A549 (cell line): Measurements from ENCODE around the gene ZNF723. TPM values are rescaled to one million over a fixed set of nuclear protein-coding genes. Genes with fewer than 3 reads are reported as not detected.
"Not testable (repeated sequence)": the region's sequence is repeated elsewhere in the genome, so short reads cannot be mapped to it uniquely, and the experiment has no call there.

ENCODE experiments used
- ATAC-seq, 2 experiments: fragments of 200-7000 bp in 1 of 2; fragments of >200 bp in 1 of 2; cut with Nextera tagmentation in 1 of 2; cut with Tn5 transposase in 1 of 2; 3 replicates each; pipeline versions ENCODE4 v1.8.0 to v1.9.1; 2018 to 2020; ENCODE audit warnings: mild to moderate bottlenecking in 1 of 2, moderate library complexity in 1 of 2
- CTCF ChIA-PET: fragments of 300-600 bp; sonication (Branson Sonifier 250); formaldehyde crosslinking; extraction: SDS; loops from one replicate; lab custom pipeline; 2021; ENCODE audit warnings: antibody characterized with exemption, inconsistent platforms; lab: Yijun Ruan, JAX
- POLR2A ChIA-PET: fragments of 350-600 bp; formaldehyde crosslinking; extraction: SDS; loops from one replicate; lab custom pipeline; 2021; ENCODE audit warnings: antibody characterized with exemption, inconsistent platforms; lab: Yijun Ruan, JAX
- DNase-seq, 2 experiments: peaks; one replicate each; pipeline versions ENCODE4 v3.0.0 to v3.0.0-alpha.2; 2011 to 2016; ENCODE audit warnings: low read depth in 1 of 2, low spot score in 1 of 2
- FAIRE-seq: peaks from 2 replicates; lab custom pipeline; 2011; peaks lifted over from hg19 to GRCh38; lab: Jason Lieb, UNC
- H3K27ac ChIP-seq, 2 experiments: fragments of >200 bp; sonication (Bioruptor Twin); formaldehyde crosslinking; 3 replicates each; pipeline ENCODE4 v1.5.1; 2016 to 2017
- H3K4me1 ChIP-seq: fragments of >200 bp; sonication (Bioruptor Twin); formaldehyde crosslinking; 3 replicates; pipeline ENCODE4 v1.6.1; 2016
- H3K4me2 ChIP-seq: fragments of >200 bp; sonication (Bioruptor Twin); formaldehyde crosslinking; 3 replicates; pipeline ENCODE4 v1.6.1; 2016
- H3K4me3 ChIP-seq: fragments of >200 bp; sonication (Bioruptor Twin); formaldehyde crosslinking; 3 replicates; pipeline ENCODE4 v1.5.1; 2016
- H3K9me3 ChIP-seq: fragments of >200 bp; sonication (Bioruptor Twin); formaldehyde crosslinking; 3 replicates; pipeline ENCODE4 v1.6.1; 2016
- CBX2 ChIP-seq: fragments of 200-600 bp; sonication (generic); IDR thresholded peaks from 2 replicates; pipeline ENCODE4 v1.6.1; 2016; ENCODE audit warnings: low read depth, mild to moderate bottlenecking, borderline replicate concordance
- CBX8 ChIP-seq: fragments of 200-600 bp; sonication (generic); IDR thresholded peaks from 2 replicates; pipeline ENCODE4 v1.6.1; 2016
- CEBPB ChIP-seq, 2 experiments: fragments of >200 bp in 1 of 2; sonication (Bioruptor Twin) in 1 of 2; formaldehyde crosslinking in 1 of 2; IDR thresholded peaks; 2 replicates each; pipeline ENCODE4 v1.6.1; 2012 to 2016
- CHD2 ChIP-seq: fragments of 150-350 bp; IDR thresholded peaks from 2 replicates; pipeline ENCODE4 v1.6.1; 2014; ENCODE audit warnings: low read length; ENCODE audit not compliant: partially characterized antibody
- EHF ChIP-seq: fragments of 250-450 bp; sonication (Bioruptor Pico); IDR thresholded peaks from 2 replicates; pipeline ENCODE4 v1.5.0; 2020; ENCODE audit warnings: mild to moderate bottlenecking
- EHMT2 ChIP-seq: fragments of 200-600 bp; sonication (generic); IDR thresholded peaks from 2 replicates; pipeline ENCODE4 v1.6.1; 2016; ENCODE audit warnings: antibody characterized with exemption, low read depth, mild to moderate bottlenecking, moderate library complexity
- ESRRA ChIP-seq: fragments of 150-350 bp; IDR thresholded peaks from 2 replicates; pipeline ENCODE4 v1.6.1; 2014; ENCODE audit warnings: mild to moderate bottlenecking, low read length, borderline replicate concordance
- FOSB ChIP-seq: fragments of 250-450 bp; sonication (Bioruptor Pico); IDR thresholded peaks from 2 replicates; pipeline ENCODE4 v1.5.0; 2020; ENCODE audit warnings: mild to moderate bottlenecking, moderate library complexity
- HDAC2 ChIP-seq: fragments of 200-600 bp; sonication (generic); IDR thresholded peaks from 2 replicates; pipeline ENCODE4 v1.6.1; 2016
- HEYL ChIP-seq: fragments of 250-450 bp; sonication (Bioruptor Pico); IDR thresholded peaks from 2 replicates; pipeline ENCODE4 v1.8.0; 2021; ENCODE audit warnings: mild to moderate bottlenecking, moderate library complexity
- JUNB ChIP-seq: fragments of >200 bp; sonication (Bioruptor Twin); formaldehyde crosslinking; IDR thresholded peaks from 2 replicates; pipeline ENCODE4 v1.6.1; 2016
- NPAS2 ChIP-seq: fragments of 250-450 bp; sonication (Bioruptor Pico); IDR thresholded peaks from 2 replicates; pipeline ENCODE4 v1.8.0; 2022; ENCODE audit warnings: mild to moderate bottlenecking, moderate library complexity, borderline replicate concordance
- PHF8 ChIP-seq: fragments of 200-600 bp; sonication (generic); IDR thresholded peaks from 2 replicates; pipeline ENCODE4 v1.6.1; 2016; ENCODE audit warnings: low read depth, mild to moderate bottlenecking, antibody characterized with exemption, moderate library complexity, borderline replicate concordance
- POLR2A ChIP-seq: IDR thresholded peaks from 2 replicates; pipeline ENCODE4 v1.6.1; 2012; ENCODE audit warnings: mild to moderate bottlenecking, low read length
- POLR2AphosphoS2 ChIP-seq: conservative IDR thresholded peaks from 2 replicates; pipeline ENCODE4 v1.6.1; 2012; ENCODE audit warnings: low read length, improper control_type of control experiment, inconsistent platforms
- RAD21 ChIP-seq, 2 experiments: fragments of >200 bp in 1 of 2; sonication (Bioruptor Twin) in 1 of 2; formaldehyde crosslinking in 1 of 2; IDR thresholded peaks in 1 of 2; conservative IDR thresholded peaks in 1 of 2; 2 replicates in 1 of 2; 3 replicates in 1 of 2; pipeline ENCODE4 v1.6.1; 2012 to 2018; ENCODE audit warnings: inconsistent platforms in 1 of 2
- TFCP2L1 ChIP-seq: fragments of 250-450 bp; sonication (Bioruptor Pico); IDR thresholded peaks from 2 replicates; pipeline ENCODE4 v1.5.0; 2021; ENCODE audit warnings: mild to moderate bottlenecking
- TP53 ChIP-seq: fragments of 250-450 bp; sonication (Bioruptor Pico); IDR thresholded peaks from 2 replicates; pipeline ENCODE4 v1.5.0; 2021; ENCODE audit warnings: mild to moderate bottlenecking, moderate library complexity
- ZNF302 ChIP-seq: fragments of 250-450 bp; sonication (Bioruptor Pico); IDR thresholded peaks from 2 replicates; pipeline ENCODE4 v1.9.0; 2021; ENCODE audit warnings: inconsistent platforms, mild to moderate bottlenecking, moderate library complexity
- WGBS: methylation state at CpG from one replicate; pipeline ENCODE4 v1.1.6; 2017; ENCODE audit errors: missing lambda C conversion rate; 5-methylcytosine and 5-hydroxymethylcytosine counted together
- polyA plus RNA-seq, 4 experiments: library from polyadenylated mRNA; depleted of rRNA in 3 of 4; stranded (reverse); fragments of >200 nt; fragmentation: RNase III in 1 of 4; extraction: RNeasy Plus Mini Kit Qiagen cat#74134 plus additional on column Dnase treatment in 1 of 4; gene quantifications; 2 replicates in 3 of 4; 3 replicates in 1 of 4; pipeline ENCODE4 v1.2.3, GENCODE V29; 2011 to 2017
- TF ChIP-seq, protein P1 (sequence below): fragments of >200 bp; sonication (Bioruptor Twin); formaldehyde crosslinking; IDR thresholded peaks from 3 replicates; pipeline ENCODE4 v1.5.1; 2016
- TF ChIP-seq, protein P2 (sequence below): IDR thresholded peaks from 2 replicates; pipeline ENCODE4 v1.6.1; 2012; ENCODE audit warnings: low read depth, borderline replicate concordance

The ZNF723 gene
- polyA plus RNA-seq, 2 of the 4 experiments (the other 2 are of a cell fraction) = not detected

DNA sequence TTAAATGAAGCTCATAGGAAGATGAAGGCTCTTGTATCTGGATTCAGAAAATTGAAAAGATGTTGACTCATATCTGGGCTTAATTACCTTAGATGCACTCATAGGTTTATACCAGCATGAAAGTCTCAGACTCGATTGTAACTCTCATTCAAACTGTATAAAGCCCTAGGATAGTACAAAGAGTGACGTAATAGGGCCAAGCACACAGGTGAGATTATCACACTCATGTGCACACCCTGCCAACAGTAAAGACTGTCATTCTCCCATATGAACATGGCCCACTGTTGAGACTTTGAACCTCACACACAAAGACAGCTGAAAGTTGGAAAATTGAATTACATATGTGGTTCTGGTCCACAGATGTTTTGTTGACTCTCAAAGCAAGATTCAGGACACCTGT, 18.0 kb upstream of the ZNF723 start (continued):
- TF ChIP-seq CBX2 = no peak
- TF ChIP-seq, protein P1, sequence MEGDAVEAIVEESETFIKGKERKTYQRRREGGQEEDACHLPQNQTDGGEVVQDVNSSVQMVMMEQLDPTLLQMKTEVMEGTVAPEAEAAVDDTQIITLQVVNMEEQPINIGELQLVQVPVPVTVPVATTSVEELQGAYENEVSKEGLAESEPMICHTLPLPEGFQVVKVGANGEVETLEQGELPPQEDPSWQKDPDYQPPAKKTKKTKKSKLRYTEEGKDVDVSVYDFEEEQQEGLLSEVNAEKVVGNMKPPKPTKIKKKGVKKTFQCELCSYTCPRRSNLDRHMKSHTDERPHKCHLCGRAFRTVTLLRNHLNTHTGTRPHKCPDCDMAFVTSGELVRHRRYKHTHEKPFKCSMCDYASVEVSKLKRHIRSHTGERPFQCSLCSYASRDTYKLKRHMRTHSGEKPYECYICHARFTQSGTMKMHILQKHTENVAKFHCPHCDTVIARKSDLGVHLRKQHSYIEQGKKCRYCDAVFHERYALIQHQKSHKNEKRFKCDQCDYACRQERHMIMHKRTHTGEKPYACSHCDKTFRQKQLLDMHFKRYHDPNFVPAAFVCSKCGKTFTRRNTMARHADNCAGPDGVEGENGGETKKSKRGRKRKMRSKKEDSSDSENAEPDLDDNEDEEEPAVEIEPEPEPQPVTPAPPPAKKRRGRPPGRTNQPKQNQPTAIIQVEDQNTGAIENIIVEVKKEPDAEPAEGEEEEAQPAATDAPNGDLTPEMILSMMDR = no peak

DNA sequence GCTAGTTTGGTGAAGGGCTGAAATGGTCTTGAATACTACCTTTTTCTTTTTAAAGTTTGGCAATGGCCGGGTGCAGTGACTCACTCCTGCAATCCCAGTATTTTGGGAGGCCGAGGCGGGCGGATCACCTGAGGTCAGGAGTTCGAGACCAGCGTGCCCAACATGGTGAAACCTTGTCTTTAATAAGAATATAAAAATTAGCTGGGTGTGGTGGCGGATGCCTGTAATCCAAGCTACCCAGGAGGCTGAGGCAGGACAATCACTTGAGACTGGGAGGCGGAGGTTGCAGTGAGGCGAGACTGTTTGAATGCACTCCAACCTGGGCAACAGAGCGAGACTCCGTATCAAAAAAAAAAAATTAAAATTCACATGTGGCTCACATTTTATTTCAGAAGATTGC, 880 bp upstream of the ZNF723 start:
- H3K4me1 ChIP-seq = no peaks in the 10 kb centered on the region
- WGBS = 60% methylated on average over 11 of the region's 11 CpGs
- DNase-seq = no peak
- no peak overlapping the region for H3K4me2 ChIP-seq
- TF ChIP-seq NPAS2 = no peak
- TF ChIP-seq, protein P2, sequence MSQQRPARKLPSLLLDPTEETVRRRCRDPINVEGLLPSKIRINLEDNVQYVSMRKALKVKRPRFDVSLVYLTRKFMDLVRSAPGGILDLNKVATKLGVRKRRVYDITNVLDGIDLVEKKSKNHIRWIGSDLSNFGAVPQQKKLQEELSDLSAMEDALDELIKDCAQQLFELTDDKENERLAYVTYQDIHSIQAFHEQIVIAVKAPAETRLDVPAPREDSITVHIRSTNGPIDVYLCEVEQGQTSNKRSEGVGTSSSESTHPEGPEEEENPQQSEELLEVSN = no peak
- no peak for TF ChIP-seq ZNF302 (CRISPR knock-in tag)
- no peak for TF ChIP-seq TP53
- no peak for TF ChIP-seq CHD2
- TF ChIP-seq HDAC2 = no peak
- TF ChIP-seq FOSB (CRISPR knock-in tag) = no peak
- TF ChIP-seq CBX8 = no peak
- no peak for TF ChIP-seq POLR2AphosphoS2
- no peak for TF ChIP-seq EHF (CRISPR knock-in tag)
- no peak for TF ChIP-seq POLR2A
- TF ChIP-seq, protein P1 = no peak
- no peak for TF ChIP-seq HEYL
- no peak for TF ChIP-seq TFCP2L1
- TF ChIP-seq ESRRA = no peak
- TF ChIP-seq JUNB = no peak
- H3K9me3 ChIP-seq = peaks cover 51% of the 10 kb centered on the region
- no peak overlapping the region for H3K4me3 ChIP-seq
- CTCF ChIA-PET = no interaction called here
- H3K27ac ChIP-seq = no peak overlapping the region
- POLR2A ChIA-PET = no interaction called here
- FAIRE-seq = no peak
- no peak for ATAC-seq

DNA sequence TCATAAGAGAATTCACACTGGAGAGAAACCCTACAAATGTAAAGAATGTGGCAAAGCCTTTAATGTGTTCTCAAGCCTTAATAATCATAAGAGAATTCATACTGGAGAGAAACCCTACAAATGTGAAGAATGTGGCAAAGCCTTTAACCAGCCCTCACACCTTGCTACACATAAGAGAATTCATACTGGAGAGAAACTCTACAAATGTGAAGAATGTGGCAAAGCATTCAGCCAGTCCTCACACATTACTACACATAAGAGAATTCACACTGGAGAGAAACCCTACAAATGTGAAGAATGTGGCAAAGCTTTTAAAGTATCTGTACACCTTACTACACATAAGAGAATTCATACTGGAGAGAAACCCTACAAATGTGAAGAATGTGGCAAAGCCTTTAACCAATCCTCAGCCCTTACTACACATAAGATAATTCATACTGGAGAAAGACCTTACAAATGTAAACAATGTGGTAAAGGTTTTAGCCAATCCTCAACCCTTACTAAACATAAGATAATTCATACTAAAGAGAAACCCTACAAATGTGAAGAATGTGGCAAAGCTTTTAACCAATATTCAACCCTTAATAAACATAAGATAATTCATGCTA, 25.7 kb downstream of the ZNF723 start:
- H3K4me3 ChIP-seq, POLR2A ChIA-PET, CTCF ChIA-PET, H3K27ac ChIP-seq, ATAC-seq, DNase-seq, FAIRE-seq, H3K4me1 ChIP-seq, H3K4me2 ChIP-seq: not testable (repeated sequence)
- H3K9me3 ChIP-seq = peaks cover 78% of the 10 kb centered on the region

DNA sequence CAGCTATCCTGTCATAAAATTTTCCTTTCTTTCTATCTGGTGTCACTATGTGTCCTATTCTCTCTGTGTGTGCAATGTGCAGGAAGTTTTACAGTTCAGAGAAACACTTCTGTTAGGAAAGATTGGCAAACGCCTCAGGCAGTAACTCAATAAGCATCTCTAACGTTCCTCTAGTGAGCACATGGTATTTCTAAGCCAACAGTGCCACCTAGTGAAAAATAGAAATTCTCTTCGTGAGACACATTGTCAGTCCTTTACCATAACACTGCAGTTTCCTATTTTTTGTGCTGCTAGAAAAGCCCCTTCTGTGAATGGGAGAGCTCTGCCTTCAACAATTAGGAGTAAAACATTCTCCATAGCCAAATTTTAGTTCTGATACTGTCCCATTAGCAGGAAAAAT, 50.7 kb downstream of the ZNF723 start:
- no peak overlapping the region for H3K27ac ChIP-seq
- 1% methylated on average over 3 of the region's 3 CpGs for WGBS
- ATAC-seq = peak in 1 of 2 experiments; percentile 49; a peak in 2 of 6 replicates
- H3K9me3 ChIP-seq = peaks cover 47% of the 10 kb centered on the region; the same call in 2 of the 3 replicates
- ChIA-PET CTCF (no interaction called here), POLR2A (no interaction called here)
- DNase-seq = peak in 1 of 2 experiments; percentile 40
- no peak overlapping the region for H3K4me2 ChIP-seq
- H3K4me3 ChIP-seq = no peak overlapping the region
- no peaks in the 10 kb centered on the region for H3K4me1 ChIP-seq
- no peak for TF ChIP-seq EHMT2
- no peak for TF ChIP-seq PHF8
- TF ChIP-seq, protein P1 = peak; percentile 15; the same call in 1 of the 3 replicates
- TF ChIP-seq RAD21 (conservative IDR thresholded peaks at IDR 0.05 in 1 of 2, IDR thresholded peaks at IDR 0.05 in 1 of 2) = peak; percentile 28 to 52; a peak in 4 of 5 replicates
- no peak for TF ChIP-seq CEBPB (IDR thresholded peaks at IDR 0.05)
- no peak for FAIRE-seq
